Measurements from ENCODE around the gene TMEM134.

DNA sequence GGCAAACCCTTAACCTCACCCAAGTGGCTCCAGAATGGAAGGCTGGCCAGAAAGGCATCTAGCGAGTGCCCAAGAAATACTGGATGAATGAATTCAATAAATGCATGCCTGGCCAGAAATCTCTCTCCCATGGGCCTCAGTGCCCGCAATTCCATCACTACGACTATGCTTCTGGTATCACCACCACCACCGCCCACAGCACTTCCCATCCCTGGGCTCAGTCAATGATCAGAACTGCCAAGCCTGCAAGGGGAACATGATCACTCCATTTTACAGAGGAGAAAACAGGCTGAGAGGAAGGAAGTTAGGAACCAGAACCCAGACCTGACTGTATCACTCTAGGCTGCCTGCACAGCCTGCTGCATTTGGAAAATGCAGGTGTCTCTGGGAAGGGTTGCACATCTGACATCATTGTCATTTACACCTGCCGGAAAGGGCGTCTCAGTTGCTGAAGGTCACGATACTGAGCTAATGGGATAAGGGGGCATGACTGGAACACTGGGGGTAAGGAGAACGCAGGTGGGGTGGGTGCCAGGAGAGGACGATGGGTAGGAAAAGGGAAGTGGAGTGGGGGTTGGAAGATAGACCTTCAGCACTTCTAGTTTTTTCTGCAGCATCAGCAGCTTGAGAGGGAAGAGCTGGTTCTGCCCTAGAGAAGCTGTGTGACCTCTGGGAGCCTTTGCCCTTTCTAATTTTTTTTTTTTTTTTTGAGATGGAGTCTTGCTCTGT is 19.8 kb downstream of the TMEM134 start:
- TF ChIP-seq, protein P1, sequence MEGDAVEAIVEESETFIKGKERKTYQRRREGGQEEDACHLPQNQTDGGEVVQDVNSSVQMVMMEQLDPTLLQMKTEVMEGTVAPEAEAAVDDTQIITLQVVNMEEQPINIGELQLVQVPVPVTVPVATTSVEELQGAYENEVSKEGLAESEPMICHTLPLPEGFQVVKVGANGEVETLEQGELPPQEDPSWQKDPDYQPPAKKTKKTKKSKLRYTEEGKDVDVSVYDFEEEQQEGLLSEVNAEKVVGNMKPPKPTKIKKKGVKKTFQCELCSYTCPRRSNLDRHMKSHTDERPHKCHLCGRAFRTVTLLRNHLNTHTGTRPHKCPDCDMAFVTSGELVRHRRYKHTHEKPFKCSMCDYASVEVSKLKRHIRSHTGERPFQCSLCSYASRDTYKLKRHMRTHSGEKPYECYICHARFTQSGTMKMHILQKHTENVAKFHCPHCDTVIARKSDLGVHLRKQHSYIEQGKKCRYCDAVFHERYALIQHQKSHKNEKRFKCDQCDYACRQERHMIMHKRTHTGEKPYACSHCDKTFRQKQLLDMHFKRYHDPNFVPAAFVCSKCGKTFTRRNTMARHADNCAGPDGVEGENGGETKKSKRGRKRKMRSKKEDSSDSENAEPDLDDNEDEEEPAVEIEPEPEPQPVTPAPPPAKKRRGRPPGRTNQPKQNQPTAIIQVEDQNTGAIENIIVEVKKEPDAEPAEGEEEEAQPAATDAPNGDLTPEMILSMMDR (IDR thresholded peaks at IDR 0.05): no peak
- no peak for TF ChIP-seq ZFX (IDR thresholded peaks at IDR 0.05; ENCODE audit: borderline replicate concordance)

Measured in 22Rv1 (cell line).